Activated T-cell treated with anti-CD3 and anti-CD28 coated beads, Interleukin-2, amount 50 U/mL, for 1 hour (primary cell): ENCODE data around the gene BACH2.
"Not testable (repeated sequence)": the region's sequence is repeated elsewhere in the genome, so short reads cannot be mapped to it uniquely, and the experiment has no call there.

Experiments used
- DNase-seq: peaks from one replicate; pipeline ENCODE4 v3.0.0-alpha.2; 2020

Gene BACH2

GRCh38 chr6:89985751-89986493 lies 310.7 kb downstream of the BACH2 start:
- DNase-seq = no peak

DNA sequence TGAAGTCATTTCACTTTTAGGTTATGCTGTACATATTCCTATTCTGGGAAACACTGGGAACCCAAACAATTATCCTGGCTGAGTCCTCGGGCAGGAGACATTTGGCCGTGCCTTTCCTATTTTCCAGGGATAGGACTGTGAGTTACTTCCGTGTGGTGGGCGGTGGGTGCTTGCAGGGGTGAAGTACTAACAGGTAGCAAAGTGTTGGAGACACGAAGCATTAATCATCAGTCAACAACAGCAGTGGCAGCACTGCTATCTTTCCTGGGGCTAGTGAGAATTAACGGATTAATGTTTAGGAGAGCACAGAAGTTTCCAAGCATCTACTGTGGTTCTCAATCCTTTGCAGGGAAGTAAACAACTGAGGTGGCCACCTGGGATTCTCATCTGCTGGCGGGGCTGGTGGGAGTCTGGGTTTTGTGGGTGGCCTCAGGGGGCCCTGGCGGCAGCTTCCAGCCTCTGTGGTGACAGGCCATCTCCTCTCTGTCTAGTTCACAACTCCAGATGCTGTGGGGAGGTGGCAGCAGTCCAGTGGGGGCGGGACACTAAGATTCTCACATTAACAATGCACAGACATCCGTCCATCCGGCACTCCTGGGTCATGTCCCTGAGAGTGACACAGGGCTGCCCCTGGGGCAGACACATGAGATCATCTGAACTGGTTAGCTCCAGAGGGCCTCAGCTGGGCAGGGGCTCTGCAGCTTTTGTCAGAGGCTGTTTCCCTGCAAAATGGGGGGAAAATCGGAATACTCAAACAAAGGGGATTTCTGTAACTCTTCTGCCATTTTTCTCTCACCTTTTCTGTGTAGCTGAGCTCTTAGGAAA lies 311.5 kb downstream of the BACH2 start:
- DNase-seq = no peak

DNA sequence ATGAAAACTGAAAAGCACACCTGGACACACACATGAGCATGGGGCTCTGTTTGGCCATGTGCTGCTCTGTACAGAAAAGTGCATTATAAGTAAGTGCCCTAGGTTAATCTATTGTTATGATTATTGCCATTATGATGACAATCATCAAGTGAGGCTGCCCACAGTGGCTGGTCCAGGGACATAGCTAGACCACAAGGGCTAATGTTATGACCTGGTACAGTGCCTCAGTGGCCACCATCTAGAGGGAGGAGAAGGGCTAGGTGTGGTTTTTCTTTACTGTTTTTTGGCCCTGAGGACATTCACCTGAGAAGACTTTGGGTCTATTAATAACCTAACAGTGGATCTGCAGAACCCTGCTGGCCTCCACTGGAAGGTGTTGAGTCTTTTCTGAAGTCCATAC lies 316.3 kb downstream of the BACH2 start:
- no peak for DNase-seq

GRCh38 chr6:89979481-89980119 lies 317.0 kb downstream of the BACH2 start:
- no peak for DNase-seq

GRCh38 chr6:89978749-89979145 lies 317.9 kb downstream of the BACH2 start:
- no peak for DNase-seq

- DNase-seq = no peak
Measured at GRCh38 chr6:89977808-89978748, 318.6 kb downstream of the BACH2 start.

DNA sequence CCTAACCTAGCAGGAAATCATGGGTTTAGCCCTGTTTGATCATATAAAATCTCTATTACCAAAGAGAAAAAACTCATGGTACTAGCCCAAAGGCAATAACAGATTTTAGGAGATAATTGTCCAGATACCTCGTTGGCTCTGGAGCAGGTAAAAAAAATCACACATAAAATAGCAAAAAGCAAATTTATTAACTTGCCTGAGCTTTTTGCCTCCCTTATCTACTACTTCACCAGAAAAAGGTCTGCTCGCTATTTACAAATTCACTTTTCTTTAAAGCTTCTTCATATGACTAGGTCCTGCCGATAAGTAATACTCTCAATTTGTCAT lies 320.0 kb downstream of the BACH2 start:
- DNase-seq = no peak

- no peak for DNase-seq
Measured at GRCh38 chr6:89975991-89976693, 320.5 kb downstream of the BACH2 start.

- DNase-seq = no peak
Measured at GRCh38 chr6:89975366-89975765, 321.3 kb downstream of the BACH2 start.

DNA sequence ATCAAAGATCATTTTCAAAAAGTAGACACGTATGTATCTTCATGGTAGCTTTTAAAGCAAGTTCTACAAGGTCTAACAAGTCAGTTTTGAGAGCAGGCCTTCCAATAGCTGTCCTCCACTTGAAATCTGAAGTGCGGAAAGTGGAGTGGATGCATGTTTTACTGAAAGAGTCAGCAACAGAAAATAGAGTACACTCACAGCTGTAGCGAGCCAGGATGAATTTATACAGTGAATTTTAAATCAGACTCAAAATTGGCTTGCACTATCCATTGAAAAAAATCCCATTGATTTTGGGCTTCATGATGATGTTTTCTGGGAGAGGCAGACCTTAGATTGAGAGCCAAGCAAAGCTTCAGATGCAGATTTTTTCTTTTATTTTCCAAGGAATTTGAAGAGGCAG lies 321.8 kb downstream of the BACH2 start:
- DNase-seq = no peak

GRCh38 chr6:89972025-89972381 lies 324.6 kb downstream of the BACH2 start:
- DNase-seq = no peak

GRCh38 chr6:89971338-89972024 lies 325.2 kb downstream of the BACH2 start:
- DNase-seq = not testable (repeated sequence)

DNA sequence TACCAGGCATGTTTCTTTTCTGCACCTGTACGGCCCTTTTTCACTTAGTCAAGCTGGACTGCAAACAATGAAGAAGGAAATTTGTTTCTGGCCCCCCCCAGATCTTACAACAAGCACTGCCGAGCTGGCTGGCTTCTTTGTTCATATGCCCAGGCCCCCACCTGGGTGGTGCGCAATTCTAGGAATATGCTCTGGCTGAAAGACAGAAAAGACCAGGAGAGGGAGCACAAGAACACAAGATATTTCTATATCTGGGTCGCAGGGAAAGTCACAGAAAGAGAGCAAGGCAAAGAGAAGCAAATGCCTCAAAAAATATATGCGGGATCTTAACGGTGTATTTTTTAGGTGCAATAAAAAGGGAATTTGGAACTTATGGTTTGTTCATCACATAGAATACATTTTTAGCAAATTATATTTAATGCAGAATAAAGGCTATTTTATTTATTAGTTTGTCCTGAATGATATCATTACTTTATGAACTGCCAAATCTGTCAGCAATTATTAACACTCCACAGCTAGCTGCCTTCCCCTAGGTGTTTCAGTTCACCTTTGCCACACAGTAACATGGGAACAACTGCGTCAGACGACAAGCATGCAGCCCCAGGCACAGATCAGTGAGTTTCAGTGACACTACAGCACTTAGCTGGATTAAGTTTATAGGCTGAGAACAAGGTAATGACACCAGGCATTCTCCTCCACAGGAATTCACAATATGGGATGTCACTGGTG lies 325.9 kb downstream of the BACH2 start:
- DNase-seq = no peak

DNA sequence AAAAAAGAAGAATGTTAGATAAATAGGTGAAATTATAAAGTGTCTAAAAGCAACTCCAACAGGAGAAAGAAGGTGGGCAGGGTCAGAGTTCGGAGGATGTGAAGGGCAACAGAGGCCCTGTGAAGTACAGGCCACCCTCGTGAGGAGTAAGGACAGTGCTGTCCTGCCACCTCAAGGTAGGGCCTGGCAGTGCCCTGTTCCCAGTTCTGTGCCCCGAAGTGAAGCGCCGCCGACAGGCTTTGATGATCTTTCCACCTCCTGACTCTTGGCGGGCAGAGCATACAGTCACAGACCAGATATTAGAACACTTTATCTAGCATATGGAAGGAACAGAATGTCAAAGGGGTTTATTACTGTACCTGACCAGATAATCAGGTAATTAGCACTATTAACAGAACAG lies 326.6 kb downstream of the BACH2 start:
- DNase-seq = no peak

- DNase-seq = no peak
Measured at GRCh38 chr6:89966913-89967312, 329.7 kb downstream of the BACH2 start.

- DNase-seq = no peak
Measured at GRCh38 chr6:89966228-89966544, 330.5 kb downstream of the BACH2 start.

- DNase-seq = no peak
Measured at GRCh38 chr6:89965441-89966227, 331.0 kb downstream of the BACH2 start.

DNA sequence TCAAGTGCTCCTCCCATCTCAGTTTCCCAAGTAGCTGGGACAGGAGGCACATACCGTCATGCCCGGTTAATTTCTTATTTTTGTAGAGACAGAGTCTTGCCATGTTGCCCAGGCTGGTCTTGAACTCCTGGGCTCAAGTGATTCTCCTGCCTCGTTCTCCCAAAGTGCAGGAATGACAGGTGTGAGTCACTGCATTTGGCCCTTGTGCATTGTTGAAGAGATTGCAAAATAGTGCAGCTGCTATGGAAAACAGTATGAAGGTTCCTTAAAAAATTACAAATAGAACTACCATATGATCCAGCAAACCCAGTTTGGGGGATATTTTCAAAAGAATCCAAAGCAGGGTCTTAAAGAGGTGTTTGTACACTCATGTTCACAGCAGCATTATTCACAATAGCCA lies 333.3 kb downstream of the BACH2 start:
- DNase-seq = no peak

GRCh38 chr6:89961481-89961880 lies 335.2 kb downstream of the BACH2 start:
- no peak for DNase-seq

DNA sequence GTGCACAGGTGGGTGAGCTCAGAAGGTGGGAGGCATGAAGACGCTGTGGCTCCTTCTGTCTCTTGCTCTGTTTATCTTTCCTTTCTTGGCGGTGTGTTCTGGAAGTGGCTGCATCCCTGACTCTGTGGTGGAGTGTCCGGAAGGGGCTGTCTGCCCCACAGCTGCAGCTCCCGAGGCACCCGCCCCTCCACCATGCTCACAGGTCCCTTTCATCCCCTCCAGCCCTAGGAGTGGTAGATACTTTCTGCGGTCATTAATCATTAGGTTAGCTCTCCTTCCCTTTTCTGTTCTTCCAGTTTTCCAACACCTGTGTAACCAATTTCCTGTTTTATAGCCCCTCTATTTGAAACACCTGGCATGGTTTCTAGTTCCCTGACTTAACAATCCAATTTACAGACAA lies 336.8 kb downstream of the BACH2 start:
- DNase-seq = no peak
